ENCODE results near the gene TMEM43.
A peak's percentile ranks its signal among the peaks of the same experiment; 100 is the strongest.

Gene TMEM43

GRCh38 chr3:14128724-14129123 is 3.9 kb downstream of the TMEM43 start:
- Mint-ChIP-seq H3K4me1 (ENCODE audit: low read depth) (peaks cover 32% of the 10 kb centered on the region), H3K27ac (peak overlapping the region; percentile 3), H3K9me3 (ENCODE audit: low read depth) (no peaks in the 10 kb centered on the region), H3K27me3 (no peaks in the 10 kb centered on the region), H3K4me3 (peak overlapping the region; percentile 32), H3K36me3 (peaks cover 13% of the 10 kb centered on the region)

GRCh38 chr3:14129296-14129695 is 4.4 kb downstream of the TMEM43 start:
- Mint-ChIP-seq H3K4me3 (no peak overlapping the region), H3K27me3 (no peaks in the 10 kb centered on the region), H3K9me3 (ENCODE audit: low read depth) (no peaks in the 10 kb centered on the region), H3K4me1 (ENCODE audit: low read depth) (peaks cover 29% of the 10 kb centered on the region), H3K27ac (no peak overlapping the region), H3K36me3 (peaks cover 13% of the 10 kb centered on the region)

- H3K9me3 Mint-ChIP-seq (ENCODE audit: low read depth) = no peaks in the 10 kb centered on the region
- no peak overlapping the region for H3K27ac Mint-ChIP-seq
- H3K4me3 Mint-ChIP-seq = no peak overlapping the region
- H3K27me3 Mint-ChIP-seq = no peaks in the 10 kb centered on the region
- peaks cover 29% of the 10 kb centered on the region for H3K4me1 Mint-ChIP-seq (ENCODE audit: low read depth)
- peaks cover 13% of the 10 kb centered on the region for H3K36me3 Mint-ChIP-seq
Measured at GRCh38 chr3:14130230-14130629, 5.4 kb downstream of the TMEM43 start.

GRCh38 chr3:14130707-14131106 is 5.9 kb downstream of the TMEM43 start:
- Mint-ChIP-seq H3K4me1 (ENCODE audit: low read depth) (peaks cover 29% of the 10 kb centered on the region), H3K36me3 (peaks cover 13% of the 10 kb centered on the region), H3K4me3 (no peak overlapping the region), H3K27me3 (no peaks in the 10 kb centered on the region), H3K27ac (no peak overlapping the region), H3K9me3 (ENCODE audit: low read depth) (no peaks in the 10 kb centered on the region)

GRCh38 chr3:14131134-14131533 is 6.3 kb downstream of the TMEM43 start:
- Mint-ChIP-seq H3K4me1 (ENCODE audit: low read depth) (peaks cover 25% of the 10 kb centered on the region), H3K36me3 (peaks cover 17% of the 10 kb centered on the region), H3K9me3 (ENCODE audit: low read depth) (no peaks in the 10 kb centered on the region), H3K27ac (no peak overlapping the region), H3K27me3 (no peaks in the 10 kb centered on the region), H3K4me3 (no peak overlapping the region)

- Mint-ChIP-seq H3K9me3 (ENCODE audit: low read depth) (no peaks in the 10 kb centered on the region), H3K27ac (no peak overlapping the region), H3K27me3 (no peaks in the 10 kb centered on the region), H3K4me3 (no peak overlapping the region), H3K36me3 (peaks cover 18% of the 10 kb centered on the region), H3K4me1 (ENCODE audit: low read depth) (peaks cover 16% of the 10 kb centered on the region)
Measured at GRCh38 chr3:14132120-14132519, 7.3 kb downstream of the TMEM43 start.

- peaks cover 10% of the 10 kb centered on the region for H3K4me1 Mint-ChIP-seq (ENCODE audit: low read depth)
- no peaks in the 10 kb centered on the region for H3K27me3 Mint-ChIP-seq
- H3K9me3 Mint-ChIP-seq (ENCODE audit: low read depth) = no peaks in the 10 kb centered on the region
- no peak overlapping the region for H3K27ac Mint-ChIP-seq
- no peak overlapping the region for H3K4me3 Mint-ChIP-seq
- peaks cover 18% of the 10 kb centered on the region for H3K36me3 Mint-ChIP-seq
Measured at GRCh38 chr3:14132689-14133088, 7.8 kb downstream of the TMEM43 start.

GRCh38 chr3:14133188-14133800 is 8.4 kb downstream of the TMEM43 start:
- Mint-ChIP-seq H3K36me3 (peaks cover 16% of the 10 kb centered on the region), H3K4me1 (ENCODE audit: low read depth) (peaks cover 4% of the 10 kb centered on the region), H3K4me3 (no peak overlapping the region), H3K27ac (no peak overlapping the region), H3K27me3 (no peaks in the 10 kb centered on the region), H3K9me3 (ENCODE audit: low read depth) (no peaks in the 10 kb centered on the region)

- H3K27ac Mint-ChIP-seq = no peak overlapping the region
- H3K36me3 Mint-ChIP-seq = peaks cover 10% of the 10 kb centered on the region
Measured at GRCh38 chr3:14133876-14134275, 9.0 kb downstream of the TMEM43 start.

GRCh38 chr3:14134291-14134690 is 9.4 kb downstream of the TMEM43 start:
- Mint-ChIP-seq H3K27ac (no peak overlapping the region), H3K36me3 (peaks cover 8% of the 10 kb centered on the region), H3K4me3 (no peak overlapping the region), H3K4me1 (ENCODE audit: low read depth) (no peaks in the 10 kb centered on the region), H3K9me3 (ENCODE audit: low read depth) (no peaks in the 10 kb centered on the region), H3K27me3 (no peaks in the 10 kb centered on the region)

More at GRCh38 chr3:14133876-14134275, 9.0 kb downstream of the TMEM43 start:
- H3K9me3 Mint-ChIP-seq (ENCODE audit: low read depth) = no peaks in the 10 kb centered on the region
- H3K4me3 Mint-ChIP-seq = no peak overlapping the region
- H3K27me3 Mint-ChIP-seq = no peaks in the 10 kb centered on the region
- H3K4me1 Mint-ChIP-seq (ENCODE audit: low read depth) = no peaks in the 10 kb centered on the region

GRCh38 chr3:14135581-14135980 is 10.7 kb downstream of the TMEM43 start:
- Mint-ChIP-seq H3K4me1 (ENCODE audit: low read depth) (peaks cover 3% of the 10 kb centered on the region), H3K27ac (no peak overlapping the region), H3K4me3 (no peak overlapping the region), H3K36me3 (peaks cover 8% of the 10 kb centered on the region), H3K27me3 (no peaks in the 10 kb centered on the region), H3K9me3 (ENCODE audit: low read depth) (no peaks in the 10 kb centered on the region)

GRCh38 chr3:14137004-14137403 is 12.2 kb downstream of the TMEM43 start:
- Mint-ChIP-seq H3K4me1 (ENCODE audit: low read depth) (peaks cover 17% of the 10 kb centered on the region), H3K36me3 (peaks cover 5% of the 10 kb centered on the region), H3K4me3 (no peak overlapping the region), H3K9me3 (ENCODE audit: low read depth) (no peaks in the 10 kb centered on the region), H3K27ac (no peak overlapping the region), H3K27me3 (no peaks in the 10 kb centered on the region)

- no peak overlapping the region for H3K27ac Mint-ChIP-seq
- H3K4me1 Mint-ChIP-seq (ENCODE audit: low read depth) = peaks cover 21% of the 10 kb centered on the region
- H3K9me3 Mint-ChIP-seq (ENCODE audit: low read depth) = no peaks in the 10 kb centered on the region
- no peaks in the 10 kb centered on the region for H3K27me3 Mint-ChIP-seq
- peaks cover 5% of the 10 kb centered on the region for H3K36me3 Mint-ChIP-seq
- H3K4me3 Mint-ChIP-seq = no peak overlapping the region
Measured at GRCh38 chr3:14137445-14137844, 12.6 kb downstream of the TMEM43 start.

- Mint-ChIP-seq H3K27ac (no peak overlapping the region), H3K9me3 (ENCODE audit: low read depth) (no peaks in the 10 kb centered on the region), H3K4me1 (ENCODE audit: low read depth) (peaks cover 30% of the 10 kb centered on the region), H3K27me3 (no peaks in the 10 kb centered on the region), H3K36me3 (peaks cover 7% of the 10 kb centered on the region), H3K4me3 (no peak overlapping the region)
Measured at GRCh38 chr3:14138109-14138877, 13.4 kb downstream of the TMEM43 start.

- no peak overlapping the region for H3K4me3 Mint-ChIP-seq
- no peaks in the 10 kb centered on the region for H3K27me3 Mint-ChIP-seq
- no peaks in the 10 kb centered on the region for H3K9me3 Mint-ChIP-seq (ENCODE audit: low read depth)
- peaks cover 7% of the 10 kb centered on the region for H3K36me3 Mint-ChIP-seq
- H3K27ac Mint-ChIP-seq = peak overlapping the region; percentile 41
- H3K4me1 Mint-ChIP-seq (ENCODE audit: low read depth) = peaks cover 37% of the 10 kb centered on the region
Measured at GRCh38 chr3:14138878-14139655, 14.2 kb downstream of the TMEM43 start.
